ENCODE measurements around the gene GRM8. TPM values are rescaled to one million over a fixed set of nuclear protein-coding genes. Genes with fewer than 3 reads are reported as not detected.

The GRM8 gene
- total RNA-seq, 1 donor from 2014 or later, result not detected

GRCh38 chr7:126728967-126729366, 523.8 kb downstream of the GRM8 start:
- intact Hi-C loops (cut with DNase I), result no loop called here
- no peaks in the 10 kb centered on the region for H3K9me3 ChIP-seq
- no peak for DNase-seq
- H3K4me3 ChIP-seq, result no peak overlapping the region
- TF ChIP-seq CTCF (IDR thresholded peaks at IDR 0.05), result no peak
- H3K27me3 ChIP-seq, result no peaks in the 10 kb centered on the region
- H3K36me3 ChIP-seq, result no peaks in the 10 kb centered on the region
- no peak for ATAC-seq
- no peaks in the 10 kb centered on the region for H3K4me1 ChIP-seq
- H3K27ac ChIP-seq, result no peak overlapping the region

- Histone ChIP-seq H3K4me1 (no peaks in the 10 kb centered on the region), H3K9me3 (no peaks in the 10 kb centered on the region), H3K27ac (no peak overlapping the region), H3K36me3 (no peaks in the 10 kb centered on the region), H3K4me3 (no peak overlapping the region), H3K27me3 (no peaks in the 10 kb centered on the region)
- no peak for ATAC-seq
- intact Hi-C loops (cut with DNase I), result no loop called here
- no peak for TF ChIP-seq CTCF (IDR thresholded peaks at IDR 0.05)
- no peak for DNase-seq
These were observed 524.8 kb downstream of the GRM8 start for GRCh38 chr7:126727930-126728391.

GRCh38 chr7:126723966-126724544, 528.7 kb downstream of the GRM8 start:
- no peak overlapping the region for H3K27ac ChIP-seq
- TF ChIP-seq CTCF (IDR thresholded peaks at IDR 0.05), result no peak
- DNase-seq (no peak), ATAC-seq (no peak)
- no peak overlapping the region for H3K4me3 ChIP-seq
- H3K4me1 ChIP-seq, result no peaks in the 10 kb centered on the region
- no peaks in the 10 kb centered on the region for H3K27me3 ChIP-seq
- no peaks in the 10 kb centered on the region for H3K9me3 ChIP-seq
- intact Hi-C loops (cut with DNase I), result no loop called here
- H3K36me3 ChIP-seq, result no peaks in the 10 kb centered on the region

GRCh38 chr7:126720232-126720631, 532.5 kb downstream of the GRM8 start:
- no peaks in the 10 kb centered on the region for H3K9me3 ChIP-seq
- H3K27ac ChIP-seq, result no peak overlapping the region
- no peaks in the 10 kb centered on the region for H3K27me3 ChIP-seq
- no peak overlapping the region for H3K4me3 ChIP-seq
- ATAC-seq (no peak), DNase-seq (no peak)
- intact Hi-C loops (cut with DNase I), result no loop called here
- no peaks in the 10 kb centered on the region for H3K4me1 ChIP-seq
- no peaks in the 10 kb centered on the region for H3K36me3 ChIP-seq
- no peak for TF ChIP-seq CTCF (IDR thresholded peaks at IDR 0.05)

- intact Hi-C loops (cut with DNase I), result no loop called here
- H3K27me3 ChIP-seq, result no peaks in the 10 kb centered on the region
- no peaks in the 10 kb centered on the region for H3K9me3 ChIP-seq
- H3K4me1 ChIP-seq, result no peaks in the 10 kb centered on the region
- no peak for TF ChIP-seq CTCF (IDR thresholded peaks at IDR 0.05)
- no peak for DNase-seq
- no peak for ATAC-seq
- no peak overlapping the region for H3K27ac ChIP-seq
- no peak overlapping the region for H3K4me3 ChIP-seq
- no peaks in the 10 kb centered on the region for H3K36me3 ChIP-seq
These were observed 534.3 kb downstream of the GRM8 start for GRCh38 chr7:126718419-126718818.

- no peak overlapping the region for H3K4me3 ChIP-seq
- intact Hi-C loops (cut with DNase I), result no loop called here
- no peak overlapping the region for H3K27ac ChIP-seq
- H3K36me3 ChIP-seq, result no peaks in the 10 kb centered on the region
- DNase-seq (no peak), ATAC-seq (no peak)
- no peaks in the 10 kb centered on the region for H3K4me1 ChIP-seq
- no peaks in the 10 kb centered on the region for H3K9me3 ChIP-seq
- no peak for TF ChIP-seq CTCF (IDR thresholded peaks at IDR 0.05)
- no peaks in the 10 kb centered on the region for H3K27me3 ChIP-seq
These were observed 536.4 kb downstream of the GRM8 start for GRCh38 chr7:126716321-126716720.

All from upper lobe of right lung (tissue), 1 donor.